GM12865 (cell line): ENCODE results near the gene AP1M2.
A peak's percentile ranks its signal among the peaks of the same experiment; 100 is the strongest.
"Not testable (repeated sequence)": the region's sequence is repeated elsewhere in the genome, so short reads cannot be mapped to it uniquely, and the experiment has no call there.

Experiments used
- DNase-seq: peaks from one replicate; pipeline ENCODE4 v3.0.0; 2010; ENCODE audit warnings: low read depth
- H3K4me3 ChIP-seq: 2 replicates; pipeline ENCODE4 v1.5.1; 2011; ENCODE audit warnings: mild to moderate bottlenecking, low read depth, low read length, control low read depth
- CTCF ChIP-seq: IDR thresholded peaks from 2 replicates; pipeline ENCODE4 v1.5.1; 2011; ENCODE audit warnings: low read length, control low read depth, low read depth, inconsistent platforms; ENCODE audit not compliant: insufficient read depth; ENCODE audit errors: missing control alignments

AP1M2 gene

GRCh38 chr19:10553087-10553667 is 33.9 kb downstream of the AP1M2 start:
- DNase-seq = no peak
- H3K4me3 ChIP-seq = no peak overlapping the region
- TF ChIP-seq CTCF = no peak

GRCh38 chr19:10552510-10553053 is 34.5 kb downstream of the AP1M2 start:
- TF ChIP-seq CTCF = no peak
- peak; percentile 40 for DNase-seq
- no peak overlapping the region for H3K4me3 ChIP-seq

- DNase-seq = peak; percentile 56
- TF ChIP-seq CTCF = no peak
- H3K4me3 ChIP-seq = no peak overlapping the region
Observed at GRCh38 chr19:10551698-10552301, 35.3 kb downstream of the AP1M2 start.

- H3K4me3 ChIP-seq, DNase-seq: not testable (repeated sequence)
Observed at GRCh38 chr19:10551006-10551405, 36.1 kb downstream of the AP1M2 start.

GRCh38 chr19:10550336-10550735 is 36.8 kb downstream of the AP1M2 start:
- DNase-seq = peak; percentile 45
- H3K4me3 ChIP-seq = no peak overlapping the region
- TF ChIP-seq CTCF = no peak

GRCh38 chr19:10549733-10550132 is 37.4 kb downstream of the AP1M2 start:
- no peak for TF ChIP-seq CTCF
- no peak for DNase-seq
- no peak overlapping the region for H3K4me3 ChIP-seq

- DNase-seq = no peak
- TF ChIP-seq CTCF = no peak
- no peak overlapping the region for H3K4me3 ChIP-seq
Observed at GRCh38 chr19:10548746-10549276, 38.3 kb downstream of the AP1M2 start.
